Fibroblast of skin of left biceps (primary cell): ENCODE results near the gene KCNA5.

ENCODE experiments used
- DNase-seq, 2 experiments: peaks; one replicate each; pipeline ENCODE4 v3.0.0-alpha.2; 2013; ENCODE audit warnings: low read depth in 2 of 2

Gene KCNA5

DNA sequence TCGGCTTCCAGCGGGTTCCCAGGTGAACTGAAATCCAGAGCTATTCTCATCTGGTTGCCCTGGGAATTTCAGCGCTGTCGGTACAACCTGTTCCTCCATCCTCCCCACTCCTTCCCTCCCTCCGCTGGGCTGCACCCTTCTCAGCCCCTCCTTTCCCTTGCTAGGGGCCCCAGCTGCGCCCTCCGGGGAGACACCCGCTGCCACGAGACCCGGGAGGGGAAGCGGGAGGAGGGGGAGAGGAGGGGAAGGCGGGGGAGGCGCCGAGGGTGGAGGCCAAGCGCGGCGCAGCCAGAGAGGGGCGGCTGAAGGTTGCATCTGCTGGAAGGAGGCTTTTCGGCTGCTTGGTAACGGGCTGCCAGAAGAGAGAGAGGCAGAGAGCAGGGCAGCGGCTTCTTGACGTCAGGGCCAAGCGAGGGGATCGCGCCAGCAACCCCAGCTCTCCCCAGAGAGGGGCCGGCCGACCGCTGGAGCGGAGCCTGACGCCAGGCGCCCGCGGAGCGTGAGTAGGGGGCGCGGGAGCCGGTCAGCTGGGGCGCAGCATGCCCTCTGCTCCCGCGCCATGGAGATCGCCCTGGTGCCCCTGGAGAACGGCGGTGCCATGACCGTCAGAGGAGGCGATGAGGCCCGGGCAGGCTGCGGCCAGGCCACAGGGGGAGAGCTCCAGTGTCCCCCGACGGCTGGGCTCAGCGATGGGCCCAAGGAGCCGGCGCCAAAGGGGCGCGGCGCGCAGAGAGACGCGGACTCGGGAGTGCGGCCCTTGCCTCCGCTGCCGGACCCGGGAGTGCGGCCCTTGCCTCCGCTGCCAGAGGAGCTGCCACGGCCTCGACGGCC, at the start of gene KCNA5:
Gene KCNA5 (plus strand): TSS at position 291 of the 831 bp plus-strand sequence. CDS start 269 bp downstream, at position 560.
- DNase-seq, result no peak

- no peak for DNase-seq
These were observed 49.1 kb upstream of the KCNA5 start for GRCh38 chr12:4994622-4995021.

- DNase-seq, result no peak
These were observed 47.0 kb upstream of the KCNA5 start for GRCh38 chr12:4996714-4997113.

- DNase-seq, result peak; percentile 86 to 87
These were observed 45.7 kb upstream of the KCNA5 start for GRCh38 chr12:4997939-4998338.

DNA sequence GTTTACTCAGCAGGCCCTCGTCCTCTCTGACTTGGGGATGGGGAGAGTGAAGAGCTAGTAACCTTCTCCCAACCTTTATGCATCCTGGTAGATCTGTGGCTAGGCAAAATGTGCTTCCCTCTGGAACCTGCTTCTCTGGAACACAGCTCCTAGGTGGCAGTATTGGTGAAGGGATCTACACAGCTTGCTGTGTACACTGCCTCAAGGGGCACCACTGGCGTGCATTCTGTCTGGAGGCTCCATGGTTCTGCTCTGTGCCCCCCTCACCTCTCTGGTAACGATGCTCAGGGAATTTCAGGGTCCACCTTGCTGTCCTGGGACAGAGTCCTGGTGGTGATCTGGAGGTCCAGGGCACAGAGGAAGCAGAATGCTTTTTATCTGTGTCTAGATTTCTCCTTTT, 43.5 kb upstream of the KCNA5 start:
- DNase-seq, result no peak

GRCh38 chr12:5000658-5001385, 42.9 kb upstream of the KCNA5 start:
- DNase-seq, result no peak

DNA sequence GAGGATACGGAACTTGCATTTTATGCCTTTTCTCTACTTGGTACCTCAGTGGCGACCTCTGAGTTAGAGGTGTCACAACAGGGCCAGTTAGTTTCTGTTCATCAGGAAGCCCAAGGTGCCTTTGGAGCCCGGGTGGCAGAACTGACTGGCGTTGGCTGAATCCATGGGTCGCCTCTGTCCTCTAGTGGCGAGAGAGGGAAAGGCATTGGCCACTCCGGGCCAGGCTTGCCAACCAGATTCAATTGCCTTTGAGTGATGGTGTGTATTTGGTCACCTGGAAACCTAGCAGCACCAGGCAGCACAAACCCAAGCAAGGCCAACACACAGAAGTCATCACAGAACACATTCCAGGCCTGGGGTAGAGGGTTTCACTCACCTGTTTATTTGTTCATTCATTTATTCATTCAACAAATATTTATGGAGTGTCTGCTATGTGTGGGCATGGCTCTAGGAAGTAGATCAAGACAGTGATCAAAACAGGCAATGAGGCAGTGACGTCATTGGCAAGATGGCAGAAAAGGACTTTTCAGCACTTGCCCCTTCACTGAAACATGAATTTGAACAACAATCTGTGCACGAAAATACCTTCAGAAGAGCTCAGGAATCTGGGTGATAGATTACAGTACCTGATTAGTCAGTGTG, 40.5 kb upstream of the KCNA5 start:
- DNase-seq, result no peak

- no peak for DNase-seq
These were observed 35.0 kb upstream of the KCNA5 start for GRCh38 chr12:5008661-5009060.

DNA sequence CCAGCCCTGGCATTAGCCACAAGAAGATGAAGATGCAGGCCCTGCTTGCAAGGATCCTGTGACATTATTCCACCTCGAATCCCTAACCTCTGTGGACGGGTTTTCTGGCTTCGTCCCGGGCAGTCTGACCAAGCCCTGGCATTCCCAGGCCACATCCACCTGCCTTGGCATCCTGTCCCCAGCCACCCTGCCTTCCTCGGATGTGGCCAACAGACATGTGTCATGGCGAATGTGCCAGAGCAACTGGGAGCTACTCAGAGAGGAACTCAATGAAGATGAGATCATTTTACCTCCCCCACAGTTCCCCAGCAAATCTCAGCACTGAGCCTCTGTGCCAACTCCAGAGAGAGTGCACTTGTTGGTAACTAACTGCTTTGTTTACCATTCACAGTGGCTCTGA, 33.5 kb upstream of the KCNA5 start:
- DNase-seq, result no peak

- DNase-seq, result no peak
These were observed 31.3 kb upstream of the KCNA5 start for GRCh38 chr12:5012337-5012736.

GRCh38 chr12:5013266-5013730, 30.4 kb upstream of the KCNA5 start:
- no peak for DNase-seq

GRCh38 chr12:5014269-5014668, 29.4 kb upstream of the KCNA5 start:
- DNase-seq, result no peak

- DNase-seq, result no peak
These were observed 27.8 kb upstream of the KCNA5 start for GRCh38 chr12:5015711-5016492.

- DNase-seq, result no peak
These were observed 27.2 kb upstream of the KCNA5 start for GRCh38 chr12:5016526-5016925.

DNA sequence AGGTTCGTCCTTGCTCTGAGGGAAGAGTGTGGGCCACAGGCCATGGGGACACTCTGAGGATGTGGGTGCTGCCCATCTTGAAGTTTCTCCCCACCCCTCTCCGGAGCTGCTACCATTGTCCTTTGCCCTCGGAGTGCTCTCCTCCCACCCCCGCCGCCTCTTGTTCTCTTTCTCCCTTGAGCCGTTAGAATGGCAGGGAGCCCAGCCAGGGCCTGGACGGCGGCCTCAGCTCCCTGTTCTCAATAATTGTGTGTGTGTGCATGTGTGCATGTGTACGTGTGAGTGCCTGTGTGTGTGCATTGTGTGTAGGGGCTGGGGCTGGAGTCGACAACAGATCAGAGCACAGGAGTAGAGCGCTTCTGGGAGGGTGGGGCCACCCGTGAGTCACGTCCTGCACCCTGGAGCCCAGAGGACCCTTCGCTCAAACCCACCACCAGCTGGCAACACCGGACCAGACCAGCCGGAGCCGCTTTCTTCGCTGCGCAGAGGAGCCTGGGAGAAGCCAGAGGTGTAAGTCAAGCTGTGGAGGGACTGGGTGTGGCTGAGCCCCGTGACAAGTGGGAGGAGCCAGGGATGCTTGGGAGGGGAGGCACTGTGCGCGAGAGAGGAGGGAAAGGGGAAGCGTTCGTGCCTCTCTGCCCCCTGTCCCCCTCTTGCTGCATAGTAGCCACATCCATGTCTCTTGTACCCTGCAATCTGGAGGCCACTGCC, 25.9 kb upstream of the KCNA5 start:
- DNase-seq, result no peak

GRCh38 chr12:5018677-5019076, 25.0 kb upstream of the KCNA5 start:
- no peak for DNase-seq

- DNase-seq, result no peak
These were observed 21.7 kb upstream of the KCNA5 start for GRCh38 chr12:5022025-5022424.

GRCh38 chr12:5022465-5023061, 21.1 kb upstream of the KCNA5 start:
- no peak for DNase-seq

GRCh38 chr12:5023842-5024241, 19.8 kb upstream of the KCNA5 start:
- DNase-seq, result no peak

- no peak for DNase-seq
These were observed 17.2 kb upstream of the KCNA5 start for GRCh38 chr12:5026342-5026938.
